Activated CD8-positive, alpha-beta memory T cell treated with anti-CD3 and anti-CD28 coated beads, Interleukin-2, amount 50 U/mL, for 4 hours (primary cell): Measurements from ENCODE around the gene WDR77.

Experiments used
- DNase-seq: peaks from one replicate; pipeline ENCODE4 v3.0.0-alpha.2; 2020

WDR77 gene

DNA sequence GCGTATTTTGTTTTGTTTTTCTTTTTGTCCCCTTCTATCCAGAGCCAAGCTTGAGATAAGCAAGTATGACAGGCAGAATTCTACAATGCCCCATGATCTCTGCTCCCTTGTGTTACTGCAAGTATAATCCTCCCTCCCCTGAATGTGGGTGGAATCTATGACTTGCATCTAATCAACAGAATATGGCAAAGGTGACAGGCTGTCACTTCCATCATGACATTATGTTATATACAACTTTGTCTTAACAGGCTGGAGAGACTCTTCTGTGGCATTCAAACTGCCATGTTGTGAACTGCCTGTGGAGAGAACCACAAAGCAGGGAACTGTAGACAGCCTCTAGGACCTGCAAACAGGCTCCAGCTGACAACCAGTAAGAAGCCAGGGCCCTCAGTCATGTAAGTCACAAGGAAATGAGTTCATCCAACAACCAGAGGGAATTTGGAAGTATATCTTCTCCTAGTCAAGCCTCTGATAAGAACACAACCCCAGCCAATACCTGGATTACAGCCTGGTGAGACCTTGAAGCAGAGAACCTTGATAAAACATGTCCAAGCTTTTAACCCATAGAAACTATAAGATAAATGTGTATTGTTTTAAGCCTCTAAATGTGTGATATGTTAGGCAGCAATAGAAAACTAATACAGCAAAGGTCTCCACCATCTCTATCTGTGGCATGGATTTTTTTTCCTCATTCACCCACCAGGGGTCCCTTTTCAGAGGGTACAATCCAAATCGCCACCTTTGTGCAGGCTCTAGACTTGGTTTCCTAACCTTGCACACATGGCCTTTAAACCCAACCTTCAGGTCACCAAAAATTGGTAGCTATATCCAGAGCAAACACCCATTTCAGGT is 19.0 kb upstream of the WDR77 start:
- no peak for DNase-seq

GRCh38 chr1:111466480-111466879 is 17.4 kb upstream of the WDR77 start:
- no peak for DNase-seq

DNA sequence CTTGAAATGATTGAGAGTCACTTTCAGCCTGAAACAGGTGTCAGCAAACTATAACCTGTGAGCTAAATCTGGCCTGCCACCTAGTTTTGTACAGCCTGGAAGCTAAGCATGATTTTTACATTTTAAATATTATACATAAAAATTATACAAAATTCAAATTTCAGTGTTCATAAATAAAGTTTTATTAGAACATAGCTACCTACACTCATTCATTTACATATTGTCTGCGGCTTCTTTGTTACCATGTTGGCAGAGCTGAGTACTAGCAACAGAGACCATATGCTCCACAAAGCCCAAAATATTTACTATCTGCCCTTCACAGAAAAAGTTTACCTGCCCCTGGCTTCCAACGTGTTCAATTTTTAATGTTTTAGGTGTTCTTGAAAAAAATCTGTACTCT is 16.7 kb upstream of the WDR77 start:
- DNase-seq = no peak

- no peak for DNase-seq
Measured at GRCh38 chr1:111463029-111463683, 14.1 kb upstream of the WDR77 start.

DNA sequence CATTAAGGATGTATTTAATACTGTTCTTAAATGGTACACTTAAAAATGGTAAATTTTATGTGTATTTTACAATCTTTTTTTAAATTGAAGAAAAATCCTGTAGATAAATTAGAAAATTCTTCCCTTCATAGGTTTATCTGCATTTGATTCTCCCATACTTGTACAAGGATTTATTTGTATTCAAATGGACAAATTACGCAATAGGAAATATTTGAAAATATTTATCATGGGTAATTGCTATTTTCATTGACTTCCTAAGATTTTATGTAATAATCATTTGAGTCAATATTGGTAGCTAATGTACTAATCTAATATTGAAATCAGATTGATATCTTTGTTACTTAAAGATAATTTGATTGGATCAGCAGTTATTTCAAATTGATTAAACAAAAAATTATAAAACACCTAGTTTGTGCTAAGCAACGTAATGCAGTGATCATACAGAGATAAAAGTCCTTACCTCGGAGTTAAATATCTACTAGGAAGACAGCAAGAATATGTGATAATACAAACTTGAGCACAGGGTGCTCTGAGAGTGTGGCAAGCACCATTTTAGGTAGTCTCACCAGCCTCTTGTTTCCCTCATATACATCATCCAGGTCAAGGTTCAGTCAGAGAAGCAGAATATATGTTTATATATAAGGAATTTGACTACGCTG is 13.4 kb upstream of the WDR77 start:
- no peak for DNase-seq

GRCh38 chr1:111461765-111462164 is 12.7 kb upstream of the WDR77 start:
- no peak for DNase-seq

DNA sequence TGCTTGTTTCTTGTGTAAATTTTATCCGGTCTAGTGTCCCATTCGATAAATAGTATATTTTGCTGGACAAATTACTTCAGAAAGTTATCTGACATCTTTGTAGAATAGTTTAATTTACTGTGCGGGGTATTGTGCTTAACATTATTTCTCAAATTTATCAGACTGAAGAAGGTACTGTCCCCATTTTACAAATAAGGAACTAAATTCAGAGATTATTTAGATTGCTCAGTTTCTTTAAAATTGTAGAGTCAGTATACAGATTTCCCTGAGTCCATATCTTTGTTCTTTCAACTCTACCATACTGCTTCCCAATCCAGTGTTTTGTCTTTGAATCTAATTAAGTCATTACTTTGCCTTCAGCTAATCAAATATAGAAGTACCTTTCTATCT is 6.6 kb upstream of the WDR77 start:
- DNase-seq = no peak

GRCh38 chr1:111454859-111455641 is 6.0 kb upstream of the WDR77 start:
- no peak for DNase-seq

- no peak for DNase-seq
Measured at GRCh38 chr1:111453706-111454105, 4.7 kb upstream of the WDR77 start.

GRCh38 chr1:111452581-111452980 is 3.5 kb upstream of the WDR77 start:
- no peak for DNase-seq

DNA sequence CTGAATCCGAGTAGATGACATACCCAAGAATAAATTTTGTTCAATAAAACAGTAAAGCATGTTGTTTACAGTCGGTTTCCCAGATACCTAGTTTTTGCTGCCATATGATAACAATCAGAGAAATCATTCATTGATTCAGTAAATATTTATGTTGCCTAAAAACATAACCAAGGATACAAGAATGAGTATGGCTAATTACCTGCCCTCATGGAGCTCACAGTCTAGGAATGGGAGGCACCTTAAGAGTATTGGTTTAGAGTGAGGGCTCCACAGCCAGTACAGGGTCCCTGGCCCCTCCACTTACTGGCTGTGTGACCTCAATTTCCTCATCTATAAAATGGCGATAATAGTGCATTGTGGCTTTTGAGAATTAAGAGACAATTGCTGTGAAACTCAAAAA is 1.1 kb upstream of the WDR77 start:
- no peak for DNase-seq

DNA sequence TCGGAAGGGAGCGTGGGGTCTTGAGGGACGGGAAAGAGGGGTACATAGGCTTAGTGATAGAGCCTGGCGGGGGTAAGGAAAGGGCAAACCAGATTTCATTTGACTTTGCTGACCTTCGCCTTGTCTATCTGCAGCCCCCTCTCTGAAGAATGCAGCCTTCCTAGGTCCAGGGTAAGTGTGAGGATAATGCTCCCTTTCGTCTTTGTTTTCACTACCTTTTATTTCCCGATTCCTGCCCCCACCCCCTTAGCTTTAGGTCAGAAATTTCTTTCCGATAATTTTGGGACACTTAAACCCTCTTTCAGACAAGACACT is 604 bp upstream of the WDR77 start:
- DNase-seq = no peak

- DNase-seq = no peak
Measured at GRCh38 chr1:111448482-111448917, 556 bp downstream of the WDR77 start.

- DNase-seq = no peak
Measured at GRCh38 chr1:111446967-111447892, 1.8 kb downstream of the WDR77 start.

- no peak for DNase-seq
Measured at GRCh38 chr1:111446546-111446945, 2.5 kb downstream of the WDR77 start.

- no peak for DNase-seq
Measured at GRCh38 chr1:111444031-111444430, 5.0 kb downstream of the WDR77 start.

GRCh38 chr1:111442457-111442856 is 6.6 kb downstream of the WDR77 start:
- no peak for DNase-seq

- DNase-seq = peak; percentile 65
Measured at GRCh38 chr1:111441573-111442192, 7.4 kb downstream of the WDR77 start.

- DNase-seq = no peak
Measured at GRCh38 chr1:111439461-111440351, 9.3 kb downstream of the WDR77 start.

- DNase-seq = no peak
Measured at GRCh38 chr1:111436726-111437125, 12.3 kb downstream of the WDR77 start.

GRCh38 chr1:111424281-111424680 is 24.8 kb downstream of the WDR77 start:
- no peak for DNase-seq
